Skeletal muscle tissue (tissue), 4 donors: ENCODE results near the gene KRTAP5-7. TPM values are rescaled to one million over a fixed set of nuclear protein-coding genes. Genes with fewer than 3 reads are reported as not detected.
"Not testable (repeated sequence)": the region's sequence is repeated elsewhere in the genome, so short reads cannot be mapped to it uniquely, and the experiment has no call there.

ENCODE experiments used
- H3K27ac ChIP-seq: one replicate; pipeline ENCODE4 v1.7.0; 2013; ENCODE audit warnings: mild to moderate bottlenecking, low read depth, low read length, inconsistent platforms
- H3K27me3 ChIP-seq, 3 donors: one replicate each; pipeline ENCODE4 v1.7.0; 2013; ENCODE audit warnings: low read length in 3 of 3; ENCODE audit not compliant: control insufficient read depth in 3 of 3, insufficient read depth in 3 of 3
- H3K36me3 ChIP-seq, 3 donors: one replicate each; pipeline ENCODE4 v1.7.0; 2013; ENCODE audit warnings: low read length in 3 of 3; ENCODE audit not compliant: control insufficient read depth in 3 of 3, insufficient read depth in 3 of 3
- H3K4me1 ChIP-seq, 3 donors: one replicate each; pipeline ENCODE4 v1.7.0; 2013; ENCODE audit warnings: low read length in 3 of 3, mild to moderate bottlenecking in 3 of 3; ENCODE audit not compliant: control insufficient read depth in 3 of 3, insufficient read depth in 3 of 3
- H3K4me3 ChIP-seq, 3 donors: one replicate each; pipeline ENCODE4 v1.7.0; 2013; ENCODE audit warnings: low read length in 3 of 3
- H3K9ac ChIP-seq, 3 donors: one replicate each; pipeline ENCODE4 v1.7.0; 2013; ENCODE audit warnings: low read length in 3 of 3, mild to moderate bottlenecking in 3 of 3, moderate library complexity in 2 of 3, low read depth in 1 of 3
- H3K9me3 ChIP-seq, 3 donors: one replicate each; pipeline ENCODE4 v1.7.0; 2013; ENCODE audit warnings: low read length in 3 of 3; ENCODE audit not compliant: control insufficient read depth in 3 of 3
- total RNA-seq: library from RNA; depleted of rRNA; stranded (reverse); fragments of >200 nt; gene quantifications from one replicate; pipeline ENCODE4 v1.2.3, GENCODE V29; 2014
- donor health status: Osteomylitis.

The KRTAP5-7 gene
- total RNA-seq = not detected

- not testable (repeated sequence) for H3K9ac ChIP-seq, H3K4me1 ChIP-seq, H3K9me3 ChIP-seq, H3K4me3 ChIP-seq, H3K27ac ChIP-seq, H3K36me3 ChIP-seq, H3K27me3 ChIP-seq
Observed at GRCh38 chr11:71526796-71527575, at the start of gene KRTAP5-7. TSS of gene KRTAP5-7 (plus strand) at chr11:71527267. CDS start at chr11:71527301, 34 bp downstream.

DNA sequence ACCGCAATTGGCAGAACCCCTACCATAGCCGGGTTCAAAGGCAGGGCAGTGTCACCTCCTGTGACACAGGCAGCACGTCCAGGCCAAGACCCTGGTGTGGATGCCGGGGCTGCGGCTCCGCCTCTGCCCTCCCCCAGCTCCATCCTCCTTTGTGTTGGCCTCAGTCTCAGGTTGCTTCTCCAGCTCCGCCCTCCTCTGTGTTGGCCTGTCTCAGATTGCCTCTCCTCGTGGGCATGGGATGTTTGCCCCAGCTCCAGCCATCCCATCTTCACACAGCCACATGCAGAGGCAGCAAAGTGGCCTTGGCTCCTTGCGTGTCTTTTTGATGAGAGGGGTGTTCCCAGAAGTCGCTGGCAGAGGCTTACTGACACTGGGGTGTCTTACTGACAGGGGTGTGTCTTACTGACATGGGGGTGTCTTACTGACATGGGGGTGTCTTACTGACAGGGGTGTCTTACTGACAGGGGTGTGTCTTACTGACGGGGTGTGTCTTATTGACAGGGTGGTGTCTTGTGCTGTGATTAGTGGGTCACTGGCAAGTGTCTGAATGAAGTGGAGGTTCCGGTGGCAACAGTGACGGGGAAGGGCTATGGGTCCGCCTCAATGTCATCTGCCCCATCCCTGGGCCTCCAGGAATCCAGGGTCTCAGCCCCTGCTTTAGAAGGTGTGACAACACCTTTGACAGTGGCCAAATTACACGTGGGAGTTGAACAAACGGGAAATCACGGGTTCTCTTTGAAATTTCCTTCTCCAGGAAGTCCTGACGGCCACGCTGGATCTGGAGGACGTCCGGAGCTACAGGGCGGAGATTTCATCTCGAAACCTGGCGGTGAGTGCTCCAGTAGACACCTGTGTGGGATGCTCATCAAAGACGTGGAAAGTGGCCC lies 49.2 kb upstream of the KRTAP5-7 start:
- Histone ChIP-seq H3K4me1 (no peaks in the 10 kb centered on the region), H3K27me3 (no peaks in the 10 kb centered on the region), H3K9me3 (no peaks in the 10 kb centered on the region), H3K36me3 (peaks cover 67 to 81% (median 80%) of the 10 kb centered on the region in 3 donors), H3K4me3 (no peak overlapping the region), H3K9ac (no peak overlapping the region), H3K27ac (no peak overlapping the region)

DNA sequence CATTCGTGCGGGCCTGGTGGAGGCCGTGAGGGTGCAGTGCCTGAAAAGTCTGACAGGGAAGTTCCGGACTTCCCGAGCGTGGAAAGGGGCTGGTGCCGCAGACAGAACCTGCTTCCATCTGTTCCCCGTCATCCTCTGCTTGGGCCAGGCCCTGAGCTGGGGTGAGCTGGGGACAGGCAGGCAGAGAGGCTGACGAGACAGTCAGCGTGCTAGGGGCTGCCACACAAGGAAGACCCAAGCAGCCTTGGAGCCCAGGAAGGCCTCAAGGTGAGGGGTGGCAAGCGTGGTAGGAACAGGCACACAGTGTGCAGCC lies 48.6 kb upstream of the KRTAP5-7 start:
- Histone ChIP-seq H3K4me1 (no peaks in the 10 kb centered on the region), H3K27ac (no peak overlapping the region), H3K4me3 (no peak overlapping the region), H3K9me3 (no peaks in the 10 kb centered on the region), H3K36me3 (peaks cover 67 to 81% (median 80%) of the 10 kb centered on the region in 3 donors), H3K9ac (no peak overlapping the region), H3K27me3 (no peaks in the 10 kb centered on the region)

DNA sequence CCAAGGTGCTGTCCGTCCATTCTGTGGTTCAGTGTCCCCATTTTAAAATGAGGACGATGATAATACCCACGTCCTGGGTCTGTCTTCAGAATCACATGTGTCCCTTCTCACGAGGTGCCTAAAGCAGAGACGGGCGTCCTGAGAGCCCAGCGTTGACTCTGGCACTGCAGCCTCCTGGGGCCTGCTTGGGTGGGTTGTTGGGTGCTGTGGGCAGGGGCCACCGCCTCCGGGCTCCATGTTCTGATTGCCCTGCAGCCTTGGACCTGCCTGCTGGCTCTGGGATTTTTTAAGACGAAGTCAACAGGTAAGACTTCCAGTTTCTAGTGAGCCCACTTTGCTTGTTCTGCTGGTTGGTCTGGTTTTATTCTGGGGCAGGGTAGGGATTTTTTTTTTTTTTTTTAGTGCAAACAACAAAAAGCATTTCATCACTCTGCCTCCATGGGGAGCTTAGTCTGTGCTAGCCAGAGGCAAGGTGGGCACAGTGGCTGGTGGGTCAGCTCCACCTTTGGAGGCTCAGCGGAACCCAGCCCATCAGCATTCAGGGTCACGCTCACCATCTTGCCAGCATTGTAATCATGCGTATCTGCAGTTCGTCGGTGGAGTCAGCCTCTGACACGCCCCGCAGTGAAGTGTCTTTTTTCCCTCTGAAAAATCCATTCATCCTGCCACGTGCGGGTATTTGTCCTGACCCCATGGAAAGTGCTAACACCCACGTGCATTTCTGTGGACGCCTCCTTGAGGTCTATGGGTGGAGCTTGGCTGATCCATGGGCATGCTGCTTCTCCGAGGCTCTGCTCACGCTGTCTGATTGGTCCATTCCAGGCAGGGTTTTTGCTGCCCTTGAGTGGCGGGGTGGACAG lies 45.7 kb upstream of the KRTAP5-7 start:
- H3K27me3 ChIP-seq = no peaks in the 10 kb centered on the region

GRCh38 chr11:71482216-71482615 lies 44.9 kb upstream of the KRTAP5-7 start:
- no peaks in the 10 kb centered on the region for H3K9me3 ChIP-seq
- no peaks in the 10 kb centered on the region for H3K27me3 ChIP-seq
- no peak overlapping the region for H3K9ac ChIP-seq
- H3K36me3 ChIP-seq = peaks cover 68 to 81% (median 71%) of the 10 kb centered on the region in 3 donors
- no peak overlapping the region for H3K27ac ChIP-seq
- no peak overlapping the region for H3K4me3 ChIP-seq
- H3K4me1 ChIP-seq = no peaks in the 10 kb centered on the region

More for the DNA sequence above, 45.7 kb upstream of the KRTAP5-7 start:
- H3K9me3 ChIP-seq = no peaks in the 10 kb centered on the region
- H3K4me1 ChIP-seq = no peaks in the 10 kb centered on the region
- H3K4me3 ChIP-seq = no peak overlapping the region
- H3K9ac ChIP-seq = no peak overlapping the region
- H3K36me3 ChIP-seq = peaks cover 74 to 84% (median 77%) of the 10 kb centered on the region in 3 donors
- no peak overlapping the region for H3K27ac ChIP-seq

DNA sequence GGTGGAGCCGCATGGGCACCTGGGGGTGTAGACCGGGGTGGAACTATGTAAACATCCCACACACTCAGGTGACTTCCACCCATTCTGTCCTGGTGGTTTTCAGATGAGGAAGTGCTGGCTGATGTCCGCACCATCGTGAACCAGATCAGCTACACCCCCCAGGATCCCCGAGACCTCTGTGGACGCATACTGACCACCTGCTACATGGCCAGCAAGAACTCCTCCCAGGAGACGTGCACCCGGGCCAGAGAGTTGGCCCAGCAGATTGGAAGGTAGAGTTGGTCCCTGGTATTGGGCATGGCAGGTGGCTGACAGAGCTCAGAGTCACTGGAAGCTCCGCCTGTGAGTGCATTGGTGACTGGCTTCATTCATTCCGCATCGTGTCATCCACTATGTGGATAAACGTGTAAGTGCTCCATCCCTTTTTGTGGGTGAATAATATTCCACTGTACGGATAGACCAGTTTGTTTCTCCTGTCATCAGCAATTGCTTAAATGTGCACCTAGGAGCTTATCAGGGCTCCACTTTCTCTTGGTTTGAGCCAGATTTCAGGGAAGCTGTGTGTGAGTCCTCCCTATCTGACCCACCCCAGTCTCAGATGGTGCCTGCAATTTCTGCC lies 44.2 kb upstream of the KRTAP5-7 start:
- H3K9me3 ChIP-seq = no peaks in the 10 kb centered on the region
- H3K36me3 ChIP-seq = peaks cover 64 to 76% (median 65%) of the 10 kb centered on the region in 3 donors
- no peak overlapping the region for H3K9ac ChIP-seq
- no peaks in the 10 kb centered on the region for H3K4me1 ChIP-seq
- no peak overlapping the region for H3K27ac ChIP-seq
- H3K4me3 ChIP-seq = no peak overlapping the region
- no peaks in the 10 kb centered on the region for H3K27me3 ChIP-seq

- H3K4me3 ChIP-seq = no peak overlapping the region
- no peaks in the 10 kb centered on the region for H3K4me1 ChIP-seq
- H3K36me3 ChIP-seq = peaks cover 58 to 72% (median 62%) of the 10 kb centered on the region in 3 donors
- no peak overlapping the region for H3K27ac ChIP-seq
- no peaks in the 10 kb centered on the region for H3K27me3 ChIP-seq
- no peaks in the 10 kb centered on the region for H3K9me3 ChIP-seq
- no peak overlapping the region for H3K9ac ChIP-seq
Observed at GRCh38 chr11:71483692-71484091, 43.4 kb upstream of the KRTAP5-7 start.

DNA sequence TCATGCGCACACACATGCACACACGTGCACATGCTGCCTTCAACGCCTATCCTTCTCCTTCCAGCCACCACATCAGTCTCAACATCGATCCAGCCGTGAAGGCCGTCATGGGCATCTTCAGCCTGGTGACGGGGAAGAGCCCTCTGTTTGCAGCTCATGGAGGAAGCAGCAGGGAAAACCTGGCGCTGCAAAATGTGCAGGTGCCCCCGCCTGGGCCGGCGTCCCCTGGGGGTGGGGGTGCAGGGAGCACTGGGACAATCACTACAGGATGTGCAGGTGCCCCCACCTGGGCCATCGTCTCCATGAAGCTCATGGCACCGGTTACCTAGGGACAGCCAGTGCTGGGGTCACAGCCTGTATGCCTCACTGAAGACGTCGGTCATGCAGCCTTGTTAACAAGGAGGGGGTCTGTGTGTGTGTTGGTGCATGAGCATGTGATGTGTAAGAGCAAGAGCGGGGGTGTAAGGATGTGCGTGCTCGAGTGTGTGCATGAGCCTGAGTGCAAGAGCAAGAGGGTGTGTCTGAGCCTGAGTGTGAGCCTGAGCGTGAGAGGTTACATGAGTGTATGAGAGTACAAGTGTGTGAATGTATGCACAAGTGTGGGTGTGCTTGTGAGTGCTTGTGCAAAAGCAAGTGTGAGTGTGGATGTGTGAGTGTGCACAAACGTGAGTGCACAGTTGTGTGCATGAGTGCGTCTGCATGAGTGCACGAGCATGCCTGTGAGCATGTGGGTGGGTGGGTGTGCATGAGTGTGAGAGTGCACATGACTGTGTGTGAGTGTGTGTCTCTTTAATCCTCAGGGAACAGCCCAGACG lies 42.6 kb upstream of the KRTAP5-7 start:
- H3K4me1 ChIP-seq = no peaks in the 10 kb centered on the region
- no peak overlapping the region for H3K27ac ChIP-seq
- peaks cover 54 to 67% (median 58%) of the 10 kb centered on the region in 3 donors for H3K36me3 ChIP-seq
- no peaks in the 10 kb centered on the region for H3K27me3 ChIP-seq
- H3K4me3 ChIP-seq = no peak overlapping the region
- H3K9ac ChIP-seq = no peak overlapping the region
- H3K9me3 ChIP-seq = no peaks in the 10 kb centered on the region

GRCh38 chr11:71485063-71485399 lies 42.0 kb upstream of the KRTAP5-7 start:
- Histone ChIP-seq H3K9me3 (no peaks in the 10 kb centered on the region), H3K4me1 (no peaks in the 10 kb centered on the region), H3K4me3 (no peak overlapping the region), H3K27ac (no peak overlapping the region), H3K27me3 (no peaks in the 10 kb centered on the region), H3K36me3 (peaks cover 50 to 61% (median 56%) of the 10 kb centered on the region in 3 donors), H3K9ac (no peak overlapping the region)
